H1 (cell line): Measurements from ENCODE around the gene PAX5. TPM values are rescaled to one million over a fixed set of nuclear protein-coding genes. Genes with fewer than 3 reads are reported as not detected.

Source experiments
- JUND ChIP-seq: IDR thresholded peaks from 2 replicates; pipeline ENCODE4 v1.6.1; 2011; ENCODE audit warnings: mild to moderate bottlenecking, improper control_type of control experiment, low read length
- KDM1A ChIP-seq: fragments of 200-600, 300-600 bp; sonication (generic); IDR thresholded peaks from 2 replicates; pipeline ENCODE4 v1.7.1; 2016; ENCODE audit warnings: mild to moderate bottlenecking, low read length, borderline replicate concordance
- RXRA ChIP-seq: IDR thresholded peaks from 2 replicates; pipeline ENCODE4 v1.6.1; 2011; ENCODE audit warnings: low read depth, mild to moderate bottlenecking, low read length, moderate library complexity; ENCODE audit not compliant: insufficient read depth
- polyA plus RNA-seq, 7 experiments: library from polyadenylated mRNA; depleted of rRNA in 3 of 7; stranded (reverse) in 5 of 7; unstranded in 2 of 7; fragments of >200 nt in 5 of 7; fragments of 200-250 nt in 2 of 7; gene quantifications; 1 replicate in 5 of 7; 2 replicates in 1 of 7; 4 replicates in 1 of 7; pipeline versions ENCODE4 v1.2.1 to v1.2.3, GENCODE V29; 2011 to 2013; ENCODE audit warnings: missing spikeins in 2 of 7, mixed read lengths in 2 of 7
- total RNA-seq: library from RNA; stranded (reverse); fragmentation: NEBNext Ultra II Directional; extraction: Animal tissue kit (Norgen Biotek cat#: 25700); gene quantifications from 2 replicates; pipeline ENCODE4 v1.2.1, GENCODE V29; 2021

The PAX5 gene
- total and polyA plus RNA-seq, 2 of the 8 experiments (the other 6 are each of a cell fraction or from before 2014, with no cell fraction given): 0.29 to 0.43 TPM

DNA sequence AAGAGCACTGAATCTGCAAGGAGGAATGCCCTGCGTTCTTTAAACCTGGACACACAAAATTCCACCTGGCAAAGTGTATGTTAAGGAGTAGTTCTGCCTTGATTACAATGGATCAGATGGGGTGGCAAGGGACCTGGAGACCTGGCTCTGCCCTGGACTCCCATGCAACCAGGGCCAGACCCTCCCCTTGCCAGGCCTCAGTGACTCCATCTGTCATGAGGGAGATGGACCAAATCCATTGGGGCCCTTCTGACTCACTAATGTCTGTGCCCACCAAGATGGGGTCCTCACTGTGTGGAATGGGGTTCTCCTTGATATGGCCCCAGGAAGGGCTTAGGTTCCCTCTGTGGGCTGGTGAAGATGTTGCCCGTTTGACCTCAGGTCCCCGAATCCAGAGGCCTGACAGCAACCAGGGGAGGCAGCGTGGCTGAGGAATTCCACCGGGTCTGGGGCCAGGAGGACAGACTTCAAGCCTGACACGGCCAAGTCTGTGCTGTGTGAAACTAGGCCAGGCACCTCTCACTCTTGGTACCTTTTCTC is 100.3 kb downstream of the PAX5 start (continued):
- TF ChIP-seq JUND (no peak), RXRA (no peak), KDM1A (no peak)
